ENCODE measurements around the gene THAP11. TPM values are rescaled to one million over a fixed set of nuclear protein-coding genes. Genes with fewer than 3 reads are reported as not detected.

The THAP11 gene
- total and polyA plus RNA-seq, 2 of the 13 experiments (the other 11 are each of a cell fraction or from before 2014, with no cell fraction given): 44.2 to 53.4 TPM

DNA sequence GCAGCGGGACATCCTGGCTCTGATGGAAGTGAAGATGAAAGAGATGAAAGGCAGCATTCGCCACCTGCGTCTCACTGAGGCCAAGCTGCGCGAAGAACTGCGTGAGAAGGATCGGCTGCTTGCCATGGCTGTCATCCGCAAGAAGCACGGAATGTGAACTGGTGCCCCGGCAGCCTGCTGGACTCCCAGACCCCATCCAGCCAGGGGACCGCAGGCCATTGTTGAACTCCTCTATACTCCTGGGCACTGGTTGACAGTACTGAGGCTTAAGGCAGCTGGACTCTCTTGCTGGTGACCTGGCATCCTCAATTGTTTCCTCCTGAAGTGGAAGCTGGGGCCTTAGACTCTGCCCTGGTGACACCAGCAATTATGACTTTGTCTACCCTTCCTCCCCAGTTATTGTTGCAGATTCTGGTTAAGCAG is 1.2 kb downstream of the THAP11 start (continued):
- TF ChIP-seq ZFP91 (CRISPR knock-in tag; IDR thresholded peaks at IDR 0.05; ENCODE audit: borderline replicate concordance) (peak; percentile 66; the same call in 1 of the 2 replicates), ZMYM2 (CRISPR knock-in tag; IDR thresholded peaks at IDR 0.05) (no peak), PRPF4 (IDR thresholded peaks at IDR 0.05; ENCODE audit: low read depth, low read length, poor library complexity, severe bottlenecking) (no peak), ZNF138 (CRISPR knock-in tag; IDR thresholded peaks at IDR 0.05; ENCODE audit: low read depth) (no peak), NR2F2 (IDR thresholded peaks at IDR 0.05; ENCODE audit: borderline replicate concordance, low read depth) (no peak), ZMYM4 (CRISPR knock-in tag; IDR thresholded peaks at IDR 0.05) (no peak), NFKB2 (CRISPR knock-in tag; IDR thresholded peaks at IDR 0.05; ENCODE audit: borderline replicate concordance) (no peak), EHMT2 (IDR thresholded peaks at IDR 0.05; ENCODE audit: borderline replicate concordance, low read depth, low read length) (no peak), SKI (IDR thresholded peaks at IDR 0.05; ENCODE audit: partially characterized antibody) (no peak), CHD2 (IDR thresholded peaks at IDR 0.05; ENCODE audit: low read depth, low read length) (no peak), ZNF232 (CRISPR knock-in tag; IDR thresholded peaks at IDR 0.05; ENCODE audit: borderline replicate concordance) (no peak), SIN3B (IDR thresholded peaks at IDR 0.05; ENCODE audit: low read length) (no peak), HES4 (CRISPR knock-in tag; IDR thresholded peaks at IDR 0.05; ENCODE audit: borderline replicate concordance) (0 out of 2 replicates have a peak, but pooled peaks have one; percentile 1), SMYD3 (CRISPR knock-in tag; IDR thresholded peaks at IDR 0.05) (no peak), ZNF619 (CRISPR knock-in tag; IDR thresholded peaks at IDR 0.05) (no peak), ZNF558 (CRISPR knock-in tag; IDR thresholded peaks at IDR 0.05; ENCODE audit: borderline replicate concordance) (no peak), SRY (CRISPR knock-in tag; IDR thresholded peaks at IDR 0.05) (no peak), KAT7 (CRISPR knock-in tag; IDR thresholded peaks at IDR 0.05; ENCODE audit: borderline replicate concordance) (no peak), KAT2B (IDR thresholded peaks at IDR 0.05; ENCODE audit: borderline replicate concordance, low read depth, low read length) (no peak)
- TF ChIP-seq, protein P1, sequence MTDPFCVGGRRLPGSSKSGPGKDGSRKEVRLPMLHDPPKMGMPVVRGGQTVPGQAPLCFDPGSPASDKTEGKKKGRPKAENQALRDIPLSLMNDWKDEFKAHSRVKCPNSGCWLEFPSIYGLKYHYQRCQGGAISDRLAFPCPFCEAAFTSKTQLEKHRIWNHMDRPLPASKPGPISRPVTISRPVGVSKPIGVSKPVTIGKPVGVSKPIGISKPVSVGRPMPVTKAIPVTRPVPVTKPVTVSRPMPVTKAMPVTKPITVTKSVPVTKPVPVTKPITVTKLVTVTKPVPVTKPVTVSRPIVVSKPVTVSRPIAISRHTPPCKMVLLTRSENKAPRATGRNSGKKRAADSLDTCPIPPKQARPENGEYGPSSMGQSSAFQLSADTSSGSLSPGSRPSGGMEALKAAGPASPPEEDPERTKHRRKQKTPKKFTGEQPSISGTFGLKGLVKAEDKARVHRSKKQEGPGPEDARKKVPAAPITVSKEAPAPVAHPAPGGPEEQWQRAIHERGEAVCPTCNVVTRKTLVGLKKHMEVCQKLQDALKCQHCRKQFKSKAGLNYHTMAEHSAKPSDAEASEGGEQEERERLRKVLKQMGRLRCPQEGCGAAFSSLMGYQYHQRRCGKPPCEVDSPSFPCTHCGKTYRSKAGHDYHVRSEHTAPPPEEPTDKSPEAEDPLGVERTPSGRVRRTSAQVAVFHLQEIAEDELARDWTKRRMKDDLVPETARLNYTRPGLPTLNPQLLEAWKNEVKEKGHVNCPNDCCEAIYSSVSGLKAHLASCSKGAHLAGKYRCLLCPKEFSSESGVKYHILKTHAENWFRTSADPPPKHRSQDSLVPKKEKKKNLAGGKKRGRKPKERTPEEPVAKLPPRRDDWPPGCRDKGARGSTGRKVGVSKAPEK (CRISPR knock-in tag; IDR thresholded peaks at IDR 0.05; ENCODE audit: borderline replicate concordance): no peak
- TF ChIP-seq, protein P2, sequence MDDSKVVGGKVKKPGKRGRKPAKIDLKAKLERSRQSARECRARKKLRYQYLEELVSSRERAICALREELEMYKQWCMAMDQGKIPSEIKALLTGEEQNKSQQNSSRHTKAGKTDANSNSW (CRISPR knock-in tag; IDR thresholded peaks at IDR 0.05; ENCODE audit: borderline replicate concordance): no peak
- TF ChIP-seq, protein P3, sequence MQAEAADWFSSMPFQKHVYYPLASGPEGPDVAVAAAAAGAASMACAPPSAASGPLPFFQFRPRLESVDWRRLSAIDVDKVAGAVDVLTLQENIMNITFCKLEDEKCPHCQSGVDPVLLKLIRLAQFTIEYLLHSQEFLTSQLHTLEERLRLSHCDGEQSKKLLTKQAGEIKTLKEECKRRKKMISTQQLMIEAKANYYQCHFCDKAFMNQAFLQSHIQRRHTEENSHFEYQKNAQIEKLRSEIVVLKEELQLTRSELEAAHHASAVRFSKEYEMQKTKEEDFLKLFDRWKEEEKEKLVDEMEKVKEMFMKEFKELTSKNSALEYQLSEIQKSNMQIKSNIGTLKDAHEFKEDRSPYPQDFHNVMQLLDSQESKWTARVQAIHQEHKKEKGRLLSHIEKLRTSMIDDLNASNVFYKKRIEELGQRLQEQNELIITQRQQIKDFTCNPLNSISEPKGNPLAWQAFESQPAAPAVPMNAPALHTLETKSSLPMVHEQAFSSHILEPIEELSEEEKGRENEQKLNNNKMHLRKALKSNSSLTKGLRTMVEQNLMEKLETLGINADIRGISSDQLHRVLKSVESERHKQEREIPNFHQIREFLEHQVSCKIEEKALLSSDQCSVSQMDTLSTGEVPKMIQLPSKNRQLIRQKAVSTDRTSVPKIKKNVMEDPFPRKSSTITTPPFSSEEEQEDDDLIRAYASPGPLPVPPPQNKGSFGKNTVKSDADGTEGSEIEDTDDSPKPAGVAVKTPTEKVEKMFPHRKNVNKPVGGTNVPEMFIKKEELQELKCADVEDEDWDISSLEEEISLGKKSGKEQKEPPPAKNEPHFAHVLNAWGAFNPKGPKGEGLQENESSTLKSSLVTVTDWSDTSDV (CRISPR knock-in tag; IDR thresholded peaks at IDR 0.05): no peak
- TF ChIP-seq, protein P4, sequence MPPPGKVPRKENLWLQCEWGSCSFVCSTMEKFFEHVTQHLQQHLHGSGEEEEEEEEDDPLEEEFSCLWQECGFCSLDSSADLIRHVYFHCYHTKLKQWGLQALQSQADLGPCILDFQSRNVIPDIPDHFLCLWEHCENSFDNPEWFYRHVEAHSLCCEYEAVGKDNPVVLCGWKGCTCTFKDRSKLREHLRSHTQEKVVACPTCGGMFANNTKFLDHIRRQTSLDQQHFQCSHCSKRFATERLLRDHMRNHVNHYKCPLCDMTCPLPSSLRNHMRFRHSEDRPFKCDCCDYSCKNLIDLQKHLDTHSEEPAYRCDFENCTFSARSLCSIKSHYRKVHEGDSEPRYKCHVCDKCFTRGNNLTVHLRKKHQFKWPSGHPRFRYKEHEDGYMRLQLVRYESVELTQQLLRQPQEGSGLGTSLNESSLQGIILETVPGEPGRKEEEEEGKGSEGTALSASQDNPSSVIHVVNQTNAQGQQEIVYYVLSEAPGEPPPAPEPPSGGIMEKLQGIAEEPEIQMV (CRISPR knock-in tag; IDR thresholded peaks at IDR 0.05; ENCODE audit: low read depth): no peak

Measured in HepG2 (cell line).